NCI-H187 (cell line): Measurements from ENCODE around the gene FUOM.
"Not testable (repeated sequence)": the region's sequence is repeated elsewhere in the genome, so short reads cannot be mapped to it uniquely, and the experiment has no call there.

Experiments
- DNase-seq, 2 experiments: peaks; one replicate each; lab custom pipeline; 2025; lab: John Stamatoyannopoulos, UW

FUOM gene

GRCh38 chr10:133328358-133329343, 29.2 kb downstream of the FUOM start:
- no peak for DNase-seq

- no peak for DNase-seq
These were observed 30.0 kb downstream of the FUOM start for GRCh38 chr10:133327651-133328357.

GRCh38 chr10:133326745-133327650, 30.8 kb downstream of the FUOM start:
- DNase-seq, result no peak

GRCh38 chr10:133326223-133326551, 31.6 kb downstream of the FUOM start:
- DNase-seq, result no peak

- DNase-seq, result no peak
These were observed 32.2 kb downstream of the FUOM start for GRCh38 chr10:133325440-133326222.

GRCh38 chr10:133324857-133325260, 33.0 kb downstream of the FUOM start:
- no peak for DNase-seq

GRCh38 chr10:133324198-133324792, 33.5 kb downstream of the FUOM start:
- peak; percentile 21 to 52 for DNase-seq

GRCh38 chr10:133322064-133322709, 35.6 kb downstream of the FUOM start:
- not testable (repeated sequence) for DNase-seq

GRCh38 chr10:133320852-133321422, 36.9 kb downstream of the FUOM start:
- not testable (repeated sequence) for DNase-seq

- DNase-seq, result peak; percentile 45 to 51
These were observed 39.2 kb downstream of the FUOM start for GRCh38 chr10:133318494-133319127.

GRCh38 chr10:133316732-133317131, 41.1 kb downstream of the FUOM start:
- DNase-seq, result no peak

- DNase-seq, result no peak
These were observed 41.6 kb downstream of the FUOM start for GRCh38 chr10:133316266-133316665.

GRCh38 chr10:133315847-133316246, 42.0 kb downstream of the FUOM start:
- no peak for DNase-seq

- no peak for DNase-seq
These were observed 42.9 kb downstream of the FUOM start for GRCh38 chr10:133314911-133315310.

- no peak for DNase-seq
These were observed 44.6 kb downstream of the FUOM start for GRCh38 chr10:133313192-133313591.

- no peak for DNase-seq
These were observed 45.1 kb downstream of the FUOM start for GRCh38 chr10:133312769-133313145.

GRCh38 chr10:133312016-133312768, 45.6 kb downstream of the FUOM start:
- no peak for DNase-seq

- DNase-seq, result no peak
These were observed 46.2 kb downstream of the FUOM start for GRCh38 chr10:133311570-133311969.

GRCh38 chr10:133310789-133311188, 47.0 kb downstream of the FUOM start:
- no peak for DNase-seq
